Uterus (tissue), 2 donors: Measurements from ENCODE around the gene FHIP1B.

ENCODE experiments used
- CTCF ChIP-seq, 4 experiments: fragments of 200-600 bp in 2 of 4; fragments of 450-650 bp in 2 of 4; sonication (generic) in 2 of 4; IDR thresholded peaks; one replicate each; pipeline ENCODE4 v1.5.1; 2016 to 2019; ENCODE audit warnings: antibody characterized with exemption in 4 of 4, mild to moderate bottlenecking in 2 of 4, moderate library complexity in 1 of 4
- POLR2A ChIP-seq, 2 donors: fragments of 450-650 bp; IDR thresholded peaks; one replicate each; pipeline ENCODE4 v1.6.1; 2016; ENCODE audit warnings: antibody characterized with exemption in 2 of 2, mild to moderate bottlenecking in 1 of 2, moderate library complexity in 1 of 2

- TF ChIP-seq CTCF (IDR thresholded peaks at IDR 0.05) (no peak), POLR2A (IDR thresholded peaks at IDR 0.05) (no peak)
Measured at GRCh38 chr11:6248248-6248647, 13.8 kb upstream of the FHIP1B start.
